ENCODE data around the gene PRC1. TPM values are rescaled to one million over a fixed set of nuclear protein-coding genes. Genes with fewer than 3 reads are reported as not detected.

The PRC1 gene
- total and polyA plus RNA-seq, 2 of the 13 experiments (the other 11 are each of a cell fraction or from before 2014, with no cell fraction given): 137 to 162 TPM

- TF ChIP-seq ZBTB46 (CRISPR knock-in tag; IDR thresholded peaks at IDR 0.05; ENCODE audit: borderline replicate concordance): no peak
- no peak for TF ChIP-seq ZNF558 (CRISPR knock-in tag; IDR thresholded peaks at IDR 0.05; ENCODE audit: borderline replicate concordance)
- TF ChIP-seq NFIC (IDR thresholded peaks at IDR 0.05; ENCODE audit: low read length): no peak
Observed at GRCh38 chr15:90955624-90956273, 38.6 kb downstream of the PRC1 start (continued).

GRCh38 chr15:90954712-90955623 is 39.4 kb downstream of the PRC1 start, which contains the start of gene RCCD1:
Gene RCCD1, plus strand, starts transcription at chr15:90954884. Its CDS starts 1,851 bp downstream, at chr15:90956735.
- ATAC-seq (peak; percentile 95), DNase-seq (ENCODE audit: low spot score) (peak; percentile 94), FAIRE-seq (peak; percentile 95)
- BruUV-seq (replicated peaks): TSS peak; percentile 83
- Histone ChIP-seq H3K9me3 (ENCODE audit: low read length) (no peaks in the 10 kb centered on the region), H3K4me2 (ENCODE audit: low read depth, low read length) (peak within 1 kb of the TSS; percentile 83), H3K4me3 (replicated peaks in 1 of 3; ENCODE audit: insufficient read depth in 1 of 3, low read depth in 2 of 3, low read length in 3 of 3) (peak within 1 kb of the TSS; percentile 60 to 77 (median 65)), H4K20me1 (ENCODE audit: insufficient read depth, low read length) (no peaks in the 10 kb centered on the region), H3K27ac (ENCODE audit: extremely low read length, insufficient read depth, low read length) (peak within 1 kb of the TSS; percentile 97), H3K4me1 (ENCODE audit: insufficient read depth, low read length) (peaks cover 11% of the 10 kb centered on the region), H3K79me2 (ENCODE audit: insufficient read depth, low read length) (peaks cover 9% of the 10 kb centered on the region), H3K27me3 (ENCODE audit: control insufficient read depth in 1 of 2, insufficient read depth in 2 of 2, low read length in 2 of 2) (no peaks in the 10 kb centered on the region), H3K36me3 (replicated peaks in 1 of 2; ENCODE audit: control insufficient read depth in 1 of 2, insufficient read depth in 2 of 2, low read length in 2 of 2) (peaks cover 16 to 44% of the 10 kb centered on the region in 2 experiments; a peak in 4 of 5 replicates), H2AFZ (ENCODE audit: low read length) (no peak within 1 kb of the TSS), H3K9ac (ENCODE audit: insufficient read depth, low read depth, low read length) (peak within 1 kb of the TSS; percentile 97)
- CTCF ChIA-PET (ENCODE audit: low intra/inter-chr PET ratio, low total read pairs): no interaction called here
- WGBS (ENCODE audit: low lambda C conversion rate): 4% methylated on average over 15 of the region's 69 CpGs
- intact Hi-C loops (cut with micrococcal nuclease; ENCODE audit: unreplicated experiment): loop anchor here (2.0 to 5.0 kb wide), 2 partner anchors 20 to 77 kb away; partner anchors contain the start of gene UNC45A
- POLR2A ChIA-PET: interaction anchor here (0.7 to 2.7 kb wide), 7 partner anchors 9 to 78 kb away, joined by 3 to 26 read pairs (median 6); partner anchors contain the start of genes HDDC3, MAN2A2 and UNC45A
- in situ Hi-C loops (cut with HindIII; ENCODE audit: extremely low pct_ligation_motif_present, low pct_unique_long_range_greater_than_20kb): no loop called here
- TF ChIP-seq RBFOX2 (IDR thresholded peaks at IDR 0.05; ENCODE audit: low read depth, low read length): peak; percentile 87
- TF ChIP-seq MAFF (IDR thresholded peaks at IDR 0.05; ENCODE audit: low read depth, low read length): no peak
- TF ChIP-seq RFX1 (IDR thresholded peaks at IDR 0.05): no peak
- TF ChIP-seq ETV5 (CRISPR knock-in tag; IDR thresholded peaks at IDR 0.05; ENCODE audit: borderline replicate concordance): peak; percentile 38; the same call in 1 of the 2 replicates
- TF ChIP-seq NRL (CRISPR knock-in tag; IDR thresholded peaks at IDR 0.05; ENCODE audit: borderline replicate concordance): peak; percentile 24; the same call in 1 of the 2 replicates
- no peak for TF ChIP-seq PCBP1 (IDR thresholded peaks at IDR 0.05; ENCODE audit: borderline replicate concordance, low read depth, low read length)
- no peak for TF ChIP-seq EED (CRISPR knock-in tag; IDR thresholded peaks at IDR 0.05)
- TF ChIP-seq NFE2 (CRISPR knock-in tag; IDR thresholded peaks at IDR 0.05): no peak
- no peak for TF ChIP-seq POGZ (CRISPR knock-in tag; IDR thresholded peaks at IDR 0.05)
- 0 out of 2 replicates have a peak, but pooled peaks have one; percentile 30 for TF ChIP-seq ZNF292 (CRISPR knock-in tag; IDR thresholded peaks at IDR 0.05; ENCODE audit: borderline replicate concordance, low read depth)
- TF ChIP-seq EZH2 (conservative IDR thresholded peaks at IDR 0.05; ENCODE audit: low read depth, low read length): no peak
- peak; percentile 66; the same call in 1 of the 2 replicates for TF ChIP-seq ZSCAN20 (CRISPR knock-in tag; IDR thresholded peaks at IDR 0.05; ENCODE audit: borderline replicate concordance)

All from HepG2 (cell line).